ENCODE data around the gene MFSD6. TPM values are rescaled to one million over a fixed set of nuclear protein-coding genes. Genes with fewer than 3 reads are reported as not detected.

Gene MFSD6
- total RNA-seq, 4 donors from 2014 or later = 87.1 to 96.6 (median 92.4) TPM

- WGBS, 2 donors = 63 to 76% methylated on average over 10 of the region's 10 CpGs
These were observed 125.2 kb downstream of the MFSD6 start for GRCh38 chr2:190533175-190533967.

GRCh38 chr2:190533968-190534309 lies 125.8 kb downstream of the MFSD6 start:
- Histone ChIP-seq H3K36me3 (no peaks in the 10 kb centered on the region), H3K4me3 (peak overlapping the region; percentile 48 to 87 (median 80)), H3K4me1 (peaks cover 0 to 31% (median 18%) of the 10 kb centered on the region in 4 donors), H3K27me3 (no peaks in the 10 kb centered on the region), H3K27ac (peak overlapping the region; percentile 94 to 98 (median 96)), H3K9me3 (peaks cover 0 to 21% (median 3%) of the 10 kb centered on the region in 4 donors)
- no peak for DNase-seq (ENCODE audit: low spot score in 2 of 2)
- WGBS, 2 donors = 13 to 20% methylated on average over 13 of the region's 13 CpGs
- TF ChIP-seq EP300 (IDR thresholded peaks at IDR 0.05) (no peak), CTCF (IDR thresholded peaks at IDR 0.05) (no peak), POLR2A (IDR thresholded peaks at IDR 0.05) (no peak)

More at GRCh38 chr2:190533175-190533967, 125.2 kb downstream of the MFSD6 start:
- peaks cover 0 to 16% (median under 1%) of the 10 kb centered on the region in 4 donors for H3K9me3 ChIP-seq
- no peaks in the 10 kb centered on the region for H3K27me3 ChIP-seq
- peaks cover 0 to 36% (median 18%) of the 10 kb centered on the region in 4 donors for H3K4me1 ChIP-seq
- H3K27ac ChIP-seq = peak overlapping the region; percentile 94 to 98 (median 96)
- no peaks in the 10 kb centered on the region for H3K36me3 ChIP-seq
- DNase-seq (ENCODE audit: low spot score in 2 of 2) = no peak
- H3K4me3 ChIP-seq = peak overlapping the region; percentile 48 to 87 (median 80)
- TF ChIP-seq CTCF (IDR thresholded peaks at IDR 0.05) (no peak), POLR2A (IDR thresholded peaks at IDR 0.05) (no peak), EP300 (IDR thresholded peaks at IDR 0.05) (no peak)

GRCh38 chr2:190534310-190535120 lies 126.4 kb downstream of the MFSD6 start, which contains the start of gene NEMP2:
Gene NEMP2, minus strand, starts transcription at chr2:190534722. Its CDS starts 67 bp downstream, at chr2:190534655.
- H3K4me1 ChIP-seq = peaks cover 0 to 28% (median 18%) of the 10 kb centered on the region in 4 donors
- TF ChIP-seq POLR2A (IDR thresholded peaks at IDR 0.05) = peak; percentile 9 to 59
- TF ChIP-seq EP300 (IDR thresholded peaks at IDR 0.05) = peak in 1 of 2 donors; percentile 77
- peak in 2 of 5 experiments; percentile 25 to 35 for TF ChIP-seq CTCF (IDR thresholded peaks at IDR 0.05)
- peak within 1 kb of the TSS; percentile 94 to 98 (median 96) for H3K27ac ChIP-seq
- DNase-seq (ENCODE audit: low spot score in 2 of 2) = peak; percentile 50 to 55
- H3K27me3 ChIP-seq = no peaks in the 10 kb centered on the region
- peaks cover 0 to 26% (median 6%) of the 10 kb centered on the region in 4 donors for H3K9me3 ChIP-seq
- 1% methylated on average over 20 to 42 of the region's 92 CpGs for WGBS, 2 donors
- H3K36me3 ChIP-seq = no peaks in the 10 kb centered on the region
- peak within 1 kb of the TSS; percentile 48 to 87 (median 80) for H3K4me3 ChIP-seq

DNA sequence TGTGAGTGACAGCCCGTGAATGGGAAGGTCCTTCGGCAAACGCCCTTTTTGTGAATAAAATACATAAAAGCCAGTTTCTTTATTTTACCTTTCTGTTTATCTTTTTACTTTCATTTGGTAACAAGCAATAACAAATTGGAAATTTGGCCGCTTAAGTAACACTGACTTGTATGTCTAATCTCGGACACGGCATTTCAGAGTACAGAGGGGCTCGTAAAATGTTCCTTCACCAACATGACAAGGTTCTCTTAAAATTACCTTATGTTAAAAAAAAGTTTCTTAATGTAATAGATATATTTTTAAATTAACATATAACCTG lies 126.9 kb downstream of the MFSD6 start:
- 7% methylated on average over 7 of the region's 7 CpGs for WGBS, 2 donors
- H3K9me3 ChIP-seq = peaks cover 0 to 32% (median 9%) of the 10 kb centered on the region in 4 donors
- no peak for DNase-seq (ENCODE audit: low spot score in 2 of 2)

More for the DNA sequence above, 126.9 kb downstream of the MFSD6 start:
- no peaks in the 10 kb centered on the region for H3K27me3 ChIP-seq
- no peak for TF ChIP-seq CTCF (IDR thresholded peaks at IDR 0.05)
- TF ChIP-seq EP300 (IDR thresholded peaks at IDR 0.05) = no peak
- TF ChIP-seq POLR2A (IDR thresholded peaks at IDR 0.05) = no peak
- H3K4me1 ChIP-seq = peaks cover 0 to 23% (median 14%) of the 10 kb centered on the region in 4 donors
- H3K4me3 ChIP-seq = peak overlapping the region; percentile 48 to 87 (median 80)
- no peaks in the 10 kb centered on the region for H3K36me3 ChIP-seq
- peak overlapping the region; percentile 94 to 98 (median 96) for H3K27ac ChIP-seq
